ENCODE measurements around the gene MOV10L1. TPM values are rescaled to one million over a fixed set of nuclear protein-coding genes. Genes with fewer than 3 reads are reported as not detected.

Gene MOV10L1
- total and polyA plus RNA-seq, 5 donors from 2014 or later = not detected

DNA sequence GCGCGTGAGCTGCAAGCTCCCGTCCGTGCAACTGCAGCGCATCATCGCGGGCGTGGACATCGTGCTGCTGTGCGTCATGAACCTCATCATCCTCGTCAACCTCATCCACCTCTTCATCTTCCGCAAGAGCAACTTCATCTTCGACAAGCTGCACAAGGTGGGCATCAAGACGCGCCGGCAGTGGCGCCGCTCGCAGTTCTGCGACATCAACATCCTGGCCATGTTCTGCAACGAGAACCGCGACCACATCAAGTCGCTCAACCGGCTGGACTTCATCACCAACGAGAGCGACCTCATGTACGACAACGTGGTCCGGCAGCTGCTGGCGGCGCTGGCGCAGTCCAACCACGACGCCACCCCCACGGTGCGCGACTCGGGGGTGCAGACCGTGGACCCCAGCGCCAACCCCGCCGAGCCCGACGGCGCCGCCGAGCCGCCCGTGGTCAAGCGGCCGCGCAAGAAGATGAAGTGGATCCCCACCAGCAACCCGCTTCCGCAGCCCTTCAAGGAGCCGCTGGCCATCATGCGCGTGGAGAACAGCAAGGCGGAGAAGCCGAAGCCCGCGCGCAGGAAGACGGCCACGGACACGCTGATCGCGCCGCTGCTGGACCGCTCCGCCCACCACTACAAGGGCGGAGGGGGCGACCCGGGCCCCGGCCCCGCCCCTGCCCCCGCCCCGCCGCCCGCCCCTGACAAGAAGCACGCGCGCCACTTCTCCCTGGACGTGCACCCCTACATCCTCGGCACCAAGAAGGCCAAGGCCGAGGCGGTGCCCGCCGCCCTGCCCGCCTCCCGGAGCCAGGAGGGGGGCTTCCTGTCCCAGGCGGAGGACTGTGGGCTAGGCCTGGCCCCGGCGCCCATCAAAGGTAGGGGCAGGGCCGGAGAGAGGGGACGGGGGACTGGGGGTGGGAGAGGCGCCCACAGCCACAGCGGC lies 88.0 kb downstream of the MOV10L1 start:
- Mint-ChIP-seq H3K36me3 (no peaks in the 10 kb centered on the region), H3K9me3 (no peaks in the 10 kb centered on the region), H3K4me3 (no peak overlapping the region), H3K4me1 (peaks cover 0 to 4% (median under 1%) of the 10 kb centered on the region in 4 donors), H3K27me3 (peaks cover 12% of the 10 kb centered on the region), H3K27ac (no peak overlapping the region)
- H3K4me1 ChIP-seq (ENCODE audit: control insufficient read depth, insufficient read depth, low read length, poor library complexity, severe bottlenecking) = no peaks in the 10 kb centered on the region
- no peak overlapping the region for H3K4me3 ChIP-seq (ENCODE audit: low read depth, low read length)
- no peak overlapping the region for H3K27ac ChIP-seq (ENCODE audit: insufficient read depth, low read length, poor library complexity, severe bottlenecking)
- no peaks in the 10 kb centered on the region for H3K27me3 ChIP-seq (ENCODE audit: control insufficient read depth, insufficient read depth, low read length)
- ATAC-seq (ENCODE audit: low read depth in 2 of 2) (no peak), DNase-seq (no peak)
- no peaks in the 10 kb centered on the region for H3K9me3 ChIP-seq (ENCODE audit: control insufficient read depth in 2 of 2, low read length in 2 of 2)
- no peaks in the 10 kb centered on the region for H3K36me3 ChIP-seq (ENCODE audit: control insufficient read depth, insufficient read depth, low read length)

DNA sequence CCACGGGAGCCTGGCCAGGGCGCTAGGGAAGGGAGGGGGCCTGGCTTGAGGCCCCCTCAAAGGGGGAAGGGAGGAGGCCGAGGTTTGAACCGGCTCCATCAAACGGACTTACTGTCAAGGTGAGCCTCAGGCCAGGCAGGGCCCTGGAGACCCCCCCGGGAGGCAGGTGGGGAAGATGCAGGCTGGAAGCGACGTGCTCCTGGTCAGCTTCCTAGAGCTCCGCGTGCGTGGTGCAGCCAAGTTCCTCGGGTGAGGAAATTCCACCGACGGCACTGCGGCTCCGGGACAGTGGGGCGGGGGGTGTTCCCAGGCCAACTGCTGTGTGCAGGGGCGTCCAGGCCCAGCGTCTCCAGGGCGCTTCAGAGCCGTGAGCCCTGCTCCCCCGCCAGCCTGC lies 88.7 kb downstream of the MOV10L1 start:
- Histone ChIP-seq H3K27me3 (ENCODE audit: control insufficient read depth, insufficient read depth, low read length) (no peaks in the 10 kb centered on the region), H3K4me1 (ENCODE audit: control insufficient read depth, insufficient read depth, low read length, poor library complexity, severe bottlenecking) (no peaks in the 10 kb centered on the region), H3K9me3 (ENCODE audit: control insufficient read depth in 2 of 2, low read length in 2 of 2) (no peaks in the 10 kb centered on the region), H3K27ac (ENCODE audit: insufficient read depth, low read length, poor library complexity, severe bottlenecking) (no peak overlapping the region), H3K36me3 (ENCODE audit: control insufficient read depth, insufficient read depth, low read length) (no peaks in the 10 kb centered on the region), H3K4me3 (ENCODE audit: low read depth, low read length) (no peak overlapping the region)
- Mint-ChIP-seq H3K4me3 (no peak overlapping the region), H3K9me3 (no peaks in the 10 kb centered on the region), H3K4me1 (peaks cover 0 to 4% (median under 1%) of the 10 kb centered on the region in 4 donors), H3K36me3 (no peaks in the 10 kb centered on the region), H3K27me3 (peaks cover 5% of the 10 kb centered on the region), H3K27ac (no peak overlapping the region)
- DNase-seq (no peak), ATAC-seq (ENCODE audit: low read depth in 2 of 2) (no peak)

DNA sequence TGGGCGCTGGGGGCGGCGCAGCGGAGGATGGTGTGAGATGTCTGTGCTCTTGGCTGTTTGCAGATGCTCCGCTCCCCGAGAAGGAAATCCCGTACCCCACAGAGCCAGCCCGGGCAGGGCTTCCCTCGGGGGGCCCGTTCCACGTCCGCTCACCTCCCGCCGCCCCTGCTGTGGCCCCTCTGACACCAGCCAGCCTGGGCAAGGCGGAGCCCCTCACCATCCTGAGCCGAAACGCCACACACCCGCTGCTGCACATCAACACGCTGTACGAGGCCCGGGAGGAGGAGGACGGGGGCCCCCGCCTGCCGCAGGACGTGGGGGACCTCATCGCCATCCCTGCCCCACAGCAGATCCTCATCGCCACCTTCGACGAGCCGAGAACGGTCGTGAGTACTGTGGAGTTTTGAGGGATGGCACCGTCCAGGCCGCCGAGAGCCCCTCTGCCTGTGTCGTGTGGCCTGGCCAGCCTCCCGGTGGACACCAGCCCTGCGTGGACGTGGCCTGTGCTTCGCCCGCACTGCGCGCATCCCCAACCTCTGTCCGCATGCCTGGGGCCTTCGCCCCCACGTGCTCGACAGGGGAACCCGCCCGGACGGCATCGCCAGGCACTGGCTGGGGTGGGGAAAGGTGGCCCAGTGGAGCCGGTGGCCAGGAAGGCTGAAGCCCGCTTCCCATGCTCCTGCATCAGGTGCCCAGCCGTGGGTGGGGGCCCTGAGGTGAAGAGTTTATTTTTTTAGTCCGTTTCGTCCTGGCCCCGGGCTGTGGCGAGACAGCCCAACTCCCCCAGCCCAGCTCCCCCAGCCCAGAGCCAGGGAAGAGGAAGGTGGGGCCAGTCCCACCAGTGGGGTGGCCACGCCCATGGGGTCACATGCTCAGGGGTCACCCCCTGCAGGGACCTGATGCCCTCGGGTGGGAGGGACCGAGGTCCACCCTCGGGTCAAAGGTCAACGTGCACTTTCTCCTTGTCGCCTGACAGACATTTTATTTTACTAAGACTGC lies 89.4 kb downstream of the MOV10L1 start:
- Mint-ChIP-seq H3K27ac (no peak overlapping the region), H3K9me3 (no peaks in the 10 kb centered on the region)
- ATAC-seq (ENCODE audit: low read depth in 2 of 2) = no peak

DNA sequence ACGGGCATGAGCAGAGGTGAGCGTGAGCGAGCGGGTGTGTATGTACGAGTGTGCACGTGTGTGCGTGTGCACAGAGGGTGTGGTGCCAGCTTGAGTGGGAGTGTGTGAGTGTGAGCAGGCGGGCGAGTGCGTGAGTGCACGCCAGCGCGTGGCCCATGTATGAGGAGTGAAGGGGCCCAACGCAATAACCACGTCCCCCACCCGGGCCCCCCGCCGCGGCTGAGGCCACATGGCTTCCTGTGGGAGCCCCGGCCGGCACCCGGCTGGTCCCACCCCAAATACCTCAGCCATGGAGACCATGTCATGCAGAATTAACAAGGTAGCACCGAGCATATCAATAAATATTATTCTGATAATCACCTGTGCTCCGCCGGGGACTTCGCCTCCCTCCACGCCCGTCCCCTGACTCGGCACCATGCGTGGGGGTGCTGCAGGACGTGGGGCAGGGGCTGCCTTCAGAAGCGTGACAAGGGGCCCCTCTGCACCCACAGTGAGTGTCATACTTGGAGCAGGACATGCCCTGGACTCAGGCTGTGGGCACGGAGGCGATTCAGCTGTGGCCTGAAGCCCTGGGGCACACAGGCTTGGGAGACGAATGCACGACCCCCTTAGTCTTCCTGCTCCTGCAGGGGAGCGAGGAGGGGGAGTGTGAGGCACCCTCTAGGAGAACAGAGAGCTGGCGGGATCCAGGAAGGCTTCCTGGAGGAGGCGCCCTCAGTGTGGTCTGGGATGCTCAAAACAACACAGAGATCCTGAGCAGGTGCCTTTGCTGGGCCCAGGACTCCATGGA lies 90.3 kb downstream of the MOV10L1 start:
- H3K4me3 Mint-ChIP-seq = peak overlapping the region in 2 of 4 donors; percentile 10 to 87
- peaks cover 2% of the 10 kb centered on the region for H3K4me1 ChIP-seq (ENCODE audit: control insufficient read depth, insufficient read depth, low read length, poor library complexity, severe bottlenecking)
- H3K4me3 ChIP-seq (ENCODE audit: low read depth, low read length) = no peak overlapping the region
- H3K9me3 ChIP-seq (ENCODE audit: control insufficient read depth in 2 of 2, low read length in 2 of 2) = no peaks in the 10 kb centered on the region
- no peak for ATAC-seq (ENCODE audit: low read depth in 2 of 2)
- no peak for DNase-seq
- no peak overlapping the region for H3K27ac ChIP-seq (ENCODE audit: insufficient read depth, low read length, poor library complexity, severe bottlenecking)
- H3K9me3 Mint-ChIP-seq = no peaks in the 10 kb centered on the region
- H3K4me1 Mint-ChIP-seq = peaks cover 0 to 10% (median under 1%) of the 10 kb centered on the region in 4 donors
- H3K36me3 ChIP-seq (ENCODE audit: control insufficient read depth, insufficient read depth, low read length) = no peaks in the 10 kb centered on the region
- no peak overlapping the region for H3K27ac Mint-ChIP-seq
- no peaks in the 10 kb centered on the region for H3K27me3 ChIP-seq (ENCODE audit: control insufficient read depth, insufficient read depth, low read length)
- H3K27me3 Mint-ChIP-seq = no peaks in the 10 kb centered on the region
- H3K36me3 Mint-ChIP-seq = no peaks in the 10 kb centered on the region

More for the DNA sequence above, 89.4 kb downstream of the MOV10L1 start:
- H3K4me3 ChIP-seq (ENCODE audit: low read depth, low read length) = no peak overlapping the region
- Mint-ChIP-seq H3K36me3 (no peaks in the 10 kb centered on the region), H3K4me1 (peaks cover 0 to 6% (median under 1%) of the 10 kb centered on the region in 4 donors), H3K4me3 (peak overlapping the region in 1 of 4 donors; percentile 87), H3K27me3 (peaks cover 4% of the 10 kb centered on the region)
- H3K36me3 ChIP-seq (ENCODE audit: control insufficient read depth, insufficient read depth, low read length) = no peaks in the 10 kb centered on the region
- no peaks in the 10 kb centered on the region for H3K4me1 ChIP-seq (ENCODE audit: control insufficient read depth, insufficient read depth, low read length, poor library complexity, severe bottlenecking)
- no peaks in the 10 kb centered on the region for H3K9me3 ChIP-seq (ENCODE audit: control insufficient read depth in 2 of 2, low read length in 2 of 2)
- no peak for DNase-seq
- H3K27ac ChIP-seq (ENCODE audit: insufficient read depth, low read length, poor library complexity, severe bottlenecking) = no peak overlapping the region
- no peaks in the 10 kb centered on the region for H3K27me3 ChIP-seq (ENCODE audit: control insufficient read depth, insufficient read depth, low read length)

DNA sequence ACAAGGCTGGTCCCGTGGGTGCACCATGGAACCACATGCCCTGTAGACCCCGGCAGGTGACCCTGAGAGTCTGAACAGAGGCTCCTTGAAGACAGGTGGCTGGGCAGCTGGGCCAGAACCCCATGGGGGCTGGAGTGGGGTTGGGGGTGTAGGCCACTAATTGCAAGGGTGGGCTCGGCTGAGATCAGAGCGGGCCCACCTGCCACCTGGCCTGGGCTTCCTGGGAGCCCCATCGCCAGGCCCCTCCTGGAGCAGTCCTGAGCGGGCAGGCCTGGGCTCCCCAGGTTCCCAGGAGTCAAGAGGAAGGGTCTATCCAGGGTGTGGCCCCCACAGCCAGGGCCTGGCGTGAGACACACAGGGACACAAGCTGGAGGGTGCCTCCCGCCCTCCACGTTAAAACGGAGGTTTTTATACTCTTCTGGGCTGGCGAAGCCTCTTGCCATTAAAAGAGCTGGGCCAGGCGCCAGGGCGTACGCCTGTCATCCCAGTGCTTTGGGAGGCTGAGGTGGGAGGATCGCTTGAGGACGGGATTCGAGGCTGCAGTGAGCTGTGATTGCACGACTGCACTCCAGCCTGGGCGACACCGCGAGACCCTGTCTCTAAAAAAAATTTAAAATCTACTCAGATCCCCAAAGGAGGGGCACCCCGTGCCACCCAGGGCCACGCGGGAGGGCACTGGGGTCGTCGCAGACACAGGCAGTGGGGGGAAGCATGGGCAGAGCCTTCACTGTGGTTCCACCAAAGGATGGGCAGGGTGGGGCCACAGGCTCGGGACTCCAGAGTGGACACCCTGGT lies 91.1 kb downstream of the MOV10L1 start:
- Mint-ChIP-seq H3K27me3 (no peaks in the 10 kb centered on the region), H3K27ac (no peak overlapping the region), H3K4me3 (no peak overlapping the region), H3K9me3 (no peaks in the 10 kb centered on the region), H3K36me3 (no peaks in the 10 kb centered on the region), H3K4me1 (peaks cover 0 to 12% (median under 1%) of the 10 kb centered on the region in 4 donors)
- Histone ChIP-seq H3K4me3 (ENCODE audit: low read depth, low read length) (no peak overlapping the region), H3K27ac (ENCODE audit: insufficient read depth, low read length, poor library complexity, severe bottlenecking) (no peak overlapping the region), H3K4me1 (ENCODE audit: control insufficient read depth, insufficient read depth, low read length, poor library complexity, severe bottlenecking) (peaks cover 6% of the 10 kb centered on the region), H3K9me3 (ENCODE audit: control insufficient read depth in 2 of 2, low read length in 2 of 2) (no peaks in the 10 kb centered on the region), H3K27me3 (ENCODE audit: control insufficient read depth, insufficient read depth, low read length) (no peaks in the 10 kb centered on the region), H3K36me3 (ENCODE audit: control insufficient read depth, insufficient read depth, low read length) (no peaks in the 10 kb centered on the region)
- DNase-seq (no peak), ATAC-seq (ENCODE audit: low read depth in 2 of 2) (no peak)

DNA sequence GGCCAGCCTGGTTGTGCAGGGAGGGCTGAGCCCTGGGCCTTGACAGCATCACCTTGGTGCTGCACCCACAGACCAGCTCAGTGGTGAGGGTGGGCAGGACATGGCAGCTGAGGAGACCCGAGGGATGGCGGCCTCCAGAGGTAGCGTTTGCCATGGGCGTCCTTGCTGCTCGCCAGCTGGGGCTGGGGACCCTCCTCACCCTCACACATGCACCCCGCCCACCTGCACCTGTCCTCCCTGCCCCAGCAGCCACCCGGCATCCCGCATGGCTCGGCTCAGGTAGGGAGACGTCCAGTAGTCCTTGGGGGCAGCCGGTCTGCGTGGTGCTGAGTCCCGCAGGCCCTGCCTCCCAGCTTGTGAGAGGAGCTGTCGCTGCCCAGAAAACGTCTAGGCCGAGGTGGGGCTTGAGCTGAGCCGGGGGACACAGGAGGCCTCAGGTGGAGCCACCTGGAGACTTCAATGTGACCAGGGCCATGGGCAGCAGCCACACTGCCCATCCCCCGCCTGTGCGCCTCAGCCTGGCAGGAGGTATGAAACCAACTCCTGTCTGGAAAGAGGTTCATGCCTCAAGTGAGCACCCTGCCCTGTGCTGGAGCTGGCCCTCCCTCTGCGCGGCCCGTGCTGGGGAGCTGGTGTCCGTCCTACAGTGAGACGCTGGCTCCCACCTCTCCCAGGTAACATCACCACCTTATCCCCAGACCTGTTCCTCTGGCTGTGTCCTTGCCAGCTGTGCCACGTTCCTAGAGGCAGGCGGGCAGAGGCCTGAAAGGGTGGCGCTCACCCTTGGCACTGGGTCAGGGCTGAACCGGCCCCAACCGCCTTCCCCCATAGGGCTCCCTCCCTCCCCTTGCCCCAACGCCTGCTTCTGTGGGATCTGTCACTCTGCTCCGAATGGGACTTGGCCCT lies 92.6 kb downstream of the MOV10L1 start:
- Mint-ChIP-seq H3K27ac (no peak overlapping the region), H3K9me3 (no peaks in the 10 kb centered on the region), H3K4me3 (peak overlapping the region in 1 of 4 donors; percentile 80), H3K4me1 (peaks cover 0 to 20% (median 5%) of the 10 kb centered on the region in 4 donors), H3K27me3 (no peaks in the 10 kb centered on the region), H3K36me3 (no peaks in the 10 kb centered on the region)
- H3K27me3 ChIP-seq (ENCODE audit: control insufficient read depth, insufficient read depth, low read length) = no peaks in the 10 kb centered on the region
- DNase-seq (no peak), ATAC-seq (ENCODE audit: low read depth in 2 of 2) (no peak)
- no peaks in the 10 kb centered on the region for H3K9me3 ChIP-seq (ENCODE audit: control insufficient read depth in 2 of 2, low read length in 2 of 2)
- H3K4me3 ChIP-seq (ENCODE audit: low read depth, low read length) = no peak overlapping the region
- no peaks in the 10 kb centered on the region for H3K36me3 ChIP-seq (ENCODE audit: control insufficient read depth, insufficient read depth, low read length)
- peaks cover 18% of the 10 kb centered on the region for H3K4me1 ChIP-seq (ENCODE audit: control insufficient read depth, insufficient read depth, low read length, poor library complexity, severe bottlenecking)
- H3K27ac ChIP-seq (ENCODE audit: insufficient read depth, low read length, poor library complexity, severe bottlenecking) = no peak overlapping the region
